ENCODE data around the gene USH1C. TPM values are rescaled to one million over a fixed set of nuclear protein-coding genes. Genes with fewer than 3 reads are reported as not detected.

Gene USH1C
- total RNA-seq, 2 donors from 2014 or later: not detected

- Mint-ChIP-seq H3K4me1 (no peaks in the 10 kb centered on the region), H3K4me3 (no peak overlapping the region), H3K36me3 (ENCODE audit: low read depth) (no peaks in the 10 kb centered on the region), H3K27me3 (peaks cover 38% of the 10 kb centered on the region), H3K9me3 (no peaks in the 10 kb centered on the region), H3K27ac (no peak overlapping the region)
- ATAC-seq (replicated peaks): no peak
Observed at GRCh38 chr11:17546240-17546639, 2.0 kb upstream of the USH1C start.

DNA sequence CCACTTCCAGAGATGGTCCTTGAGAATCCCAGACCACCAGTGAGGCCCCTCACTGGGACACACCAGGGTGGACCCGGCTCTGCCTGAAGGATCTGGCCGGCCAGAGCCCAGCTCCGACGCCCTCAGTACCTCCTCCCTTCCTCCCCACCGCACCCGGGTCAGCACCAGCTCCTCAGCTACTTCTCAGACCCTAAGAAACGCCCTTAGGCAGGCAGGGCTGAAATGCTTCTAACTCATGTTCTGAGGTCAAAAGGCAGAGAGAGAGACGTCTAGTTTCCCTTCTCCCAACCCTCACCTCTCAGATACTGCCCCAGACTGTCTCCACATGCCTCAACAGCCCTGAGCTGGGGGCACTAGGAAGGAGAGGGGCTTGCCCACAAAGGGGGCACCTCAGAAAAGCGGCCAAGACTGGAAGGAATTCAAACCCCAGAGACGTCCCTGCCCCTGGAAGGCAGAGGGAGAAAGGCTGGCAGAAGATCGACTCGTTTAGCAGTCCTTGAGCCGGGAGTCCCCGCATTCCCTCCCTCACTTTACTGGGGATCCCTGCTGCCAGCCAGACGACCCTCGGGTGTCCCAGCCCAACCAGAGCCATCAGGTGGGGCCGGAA lies 539 bp downstream of the USH1C start:
- no peaks in the 10 kb centered on the region for H3K4me1 Mint-ChIP-seq
- no peaks in the 10 kb centered on the region for H3K9me3 Mint-ChIP-seq
- H3K27ac Mint-ChIP-seq: no peak overlapping the region
- no peak for ATAC-seq (replicated peaks)
- H3K36me3 Mint-ChIP-seq (ENCODE audit: low read depth): no peaks in the 10 kb centered on the region
- peaks cover 33% of the 10 kb centered on the region for H3K27me3 Mint-ChIP-seq
- no peak overlapping the region for H3K4me3 Mint-ChIP-seq

GRCh38 chr11:17543041-17543440 lies 1.2 kb downstream of the USH1C start:
- Mint-ChIP-seq H3K36me3 (ENCODE audit: low read depth) (no peaks in the 10 kb centered on the region), H3K4me3 (no peak overlapping the region), H3K9me3 (no peaks in the 10 kb centered on the region), H3K27me3 (peaks cover 31% of the 10 kb centered on the region), H3K27ac (no peak overlapping the region), H3K4me1 (no peaks in the 10 kb centered on the region)
- no peak for ATAC-seq (replicated peaks)

GRCh38 chr11:17542249-17542648 lies 2.0 kb downstream of the USH1C start:
- Mint-ChIP-seq H3K9me3 (no peaks in the 10 kb centered on the region), H3K4me3 (no peak overlapping the region), H3K27ac (no peak overlapping the region), H3K4me1 (no peaks in the 10 kb centered on the region), H3K36me3 (ENCODE audit: low read depth) (no peaks in the 10 kb centered on the region), H3K27me3 (peaks cover 24% of the 10 kb centered on the region)
- ATAC-seq (replicated peaks): no peak

DNA sequence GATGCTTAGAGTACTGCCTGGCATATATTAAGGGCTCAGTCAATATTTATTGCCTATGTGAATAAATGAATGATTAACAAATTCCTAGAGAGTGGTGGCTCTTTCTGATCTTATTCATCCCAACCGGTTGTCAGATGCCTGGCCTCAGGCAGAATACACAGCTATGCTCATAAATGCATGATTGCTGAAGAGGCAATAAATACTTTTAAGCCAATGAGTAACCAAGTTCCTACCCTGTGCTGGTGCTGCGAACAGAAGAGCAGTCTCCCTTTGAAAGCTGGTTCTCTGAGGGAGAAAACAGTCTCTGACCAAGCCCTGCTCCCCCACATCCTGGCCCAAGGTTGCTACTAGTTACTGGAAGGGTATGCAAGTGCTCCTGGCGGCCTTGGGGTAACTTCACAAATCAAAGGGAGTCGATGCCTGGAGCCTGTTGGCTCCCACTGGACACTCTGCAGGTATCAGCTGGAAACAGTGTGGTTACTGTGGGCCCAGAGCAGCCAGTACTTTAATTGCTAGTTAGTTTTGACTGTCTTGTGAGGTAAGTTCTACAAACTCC lies 2.8 kb downstream of the USH1C start:
- H3K27ac Mint-ChIP-seq: no peak overlapping the region
- H3K36me3 Mint-ChIP-seq (ENCODE audit: low read depth): no peaks in the 10 kb centered on the region
- ATAC-seq (replicated peaks): no peak
- H3K4me3 Mint-ChIP-seq: no peak overlapping the region
- H3K9me3 Mint-ChIP-seq: no peaks in the 10 kb centered on the region
- peaks cover 16% of the 10 kb centered on the region for H3K27me3 Mint-ChIP-seq
- H3K4me1 Mint-ChIP-seq: no peaks in the 10 kb centered on the region

GRCh38 chr11:17540807-17541206 lies 3.4 kb downstream of the USH1C start:
- H3K36me3 Mint-ChIP-seq (ENCODE audit: low read depth): no peaks in the 10 kb centered on the region
- H3K4me1 Mint-ChIP-seq: no peaks in the 10 kb centered on the region
- no peak for ATAC-seq (replicated peaks)
- H3K9me3 Mint-ChIP-seq: no peaks in the 10 kb centered on the region
- H3K27me3 Mint-ChIP-seq: peaks cover 11% of the 10 kb centered on the region
- no peak overlapping the region for H3K27ac Mint-ChIP-seq
- H3K4me3 Mint-ChIP-seq: no peak overlapping the region

GRCh38 chr11:17538731-17539130 lies 5.5 kb downstream of the USH1C start:
- no peak for ATAC-seq (replicated peaks)
- no peak overlapping the region for H3K4me3 Mint-ChIP-seq
- no peaks in the 10 kb centered on the region for H3K4me1 Mint-ChIP-seq
- no peaks in the 10 kb centered on the region for H3K36me3 Mint-ChIP-seq (ENCODE audit: low read depth)
- no peak overlapping the region for H3K27ac Mint-ChIP-seq
- peaks cover 2% of the 10 kb centered on the region for H3K27me3 Mint-ChIP-seq
- no peaks in the 10 kb centered on the region for H3K9me3 Mint-ChIP-seq

GRCh38 chr11:17538054-17538453 lies 6.2 kb downstream of the USH1C start:
- ATAC-seq (replicated peaks): no peak
- Mint-ChIP-seq H3K9me3 (no peaks in the 10 kb centered on the region), H3K4me3 (no peak overlapping the region), H3K27ac (no peak overlapping the region), H3K36me3 (ENCODE audit: low read depth) (no peaks in the 10 kb centered on the region), H3K27me3 (no peaks in the 10 kb centered on the region), H3K4me1 (no peaks in the 10 kb centered on the region)

GRCh38 chr11:17537261-17537660 lies 7.0 kb downstream of the USH1C start:
- Mint-ChIP-seq H3K4me1 (no peaks in the 10 kb centered on the region), H3K36me3 (ENCODE audit: low read depth) (no peaks in the 10 kb centered on the region), H3K27ac (no peak overlapping the region), H3K27me3 (no peaks in the 10 kb centered on the region), H3K4me3 (no peak overlapping the region), H3K9me3 (no peaks in the 10 kb centered on the region)
- ATAC-seq (replicated peaks): no peak

DNA sequence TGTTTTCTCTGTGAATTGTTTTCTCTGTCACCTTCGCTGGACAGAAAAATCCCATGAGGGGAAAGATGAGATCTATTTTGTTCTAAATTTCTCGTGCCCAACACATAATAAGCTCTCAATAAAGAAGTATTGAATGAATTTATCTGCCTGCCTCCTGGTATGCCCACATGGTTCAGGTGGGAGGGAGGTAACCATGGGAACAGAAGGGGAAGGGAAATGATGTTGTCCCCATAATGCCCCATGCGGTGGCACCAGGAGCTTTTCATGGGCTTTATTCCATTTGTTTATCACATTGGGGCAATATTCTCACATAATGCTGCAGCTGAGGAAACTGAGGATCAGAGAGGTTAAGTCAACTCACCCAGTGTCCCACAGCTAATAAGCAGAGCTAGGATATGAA lies 8.7 kb downstream of the USH1C start:
- no peak overlapping the region for H3K4me3 Mint-ChIP-seq
- H3K4me1 Mint-ChIP-seq: no peaks in the 10 kb centered on the region
- H3K27ac Mint-ChIP-seq: no peak overlapping the region
- H3K27me3 Mint-ChIP-seq: peaks cover 4% of the 10 kb centered on the region
- H3K9me3 Mint-ChIP-seq: no peaks in the 10 kb centered on the region
- no peak for ATAC-seq (replicated peaks)
- no peaks in the 10 kb centered on the region for H3K36me3 Mint-ChIP-seq (ENCODE audit: low read depth)

GRCh38 chr11:17533778-17534415 lies 10.3 kb downstream of the USH1C start:
- no peak for ATAC-seq (replicated peaks)

DNA sequence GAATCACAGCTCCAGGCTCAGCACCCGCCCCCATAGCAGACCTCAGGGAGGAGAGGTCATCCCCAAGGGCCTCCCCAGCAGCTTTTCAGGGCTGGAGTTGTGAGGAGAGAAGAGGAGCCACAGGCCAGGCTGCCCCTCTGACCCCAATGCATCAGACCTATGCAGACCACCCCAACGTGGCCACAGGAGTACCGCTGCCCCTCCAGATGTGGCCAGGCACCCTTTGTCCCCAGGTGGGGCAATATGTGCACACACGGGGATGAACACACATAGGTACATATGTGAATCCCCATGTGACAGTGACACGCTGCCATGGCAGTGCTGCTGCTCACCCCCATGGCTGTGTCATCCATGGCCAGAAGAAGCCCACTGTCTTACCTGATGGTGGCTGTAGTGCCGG lies 10.9 kb downstream of the USH1C start:
- Mint-ChIP-seq H3K9me3 (no peaks in the 10 kb centered on the region), H3K27me3 (peaks cover 4% of the 10 kb centered on the region), H3K27ac (no peak overlapping the region), H3K4me1 (no peaks in the 10 kb centered on the region), H3K4me3 (no peak overlapping the region), H3K36me3 (ENCODE audit: low read depth) (no peaks in the 10 kb centered on the region)
- no peak for ATAC-seq (replicated peaks)

More at GRCh38 chr11:17533778-17534415, 10.3 kb downstream of the USH1C start:
- H3K4me3 Mint-ChIP-seq: no peak overlapping the region
- no peaks in the 10 kb centered on the region for H3K36me3 Mint-ChIP-seq (ENCODE audit: low read depth)
- no peaks in the 10 kb centered on the region for H3K4me1 Mint-ChIP-seq
- H3K27ac Mint-ChIP-seq: no peak overlapping the region
- H3K9me3 Mint-ChIP-seq: no peaks in the 10 kb centered on the region
- H3K27me3 Mint-ChIP-seq: peaks cover 4% of the 10 kb centered on the region

DNA sequence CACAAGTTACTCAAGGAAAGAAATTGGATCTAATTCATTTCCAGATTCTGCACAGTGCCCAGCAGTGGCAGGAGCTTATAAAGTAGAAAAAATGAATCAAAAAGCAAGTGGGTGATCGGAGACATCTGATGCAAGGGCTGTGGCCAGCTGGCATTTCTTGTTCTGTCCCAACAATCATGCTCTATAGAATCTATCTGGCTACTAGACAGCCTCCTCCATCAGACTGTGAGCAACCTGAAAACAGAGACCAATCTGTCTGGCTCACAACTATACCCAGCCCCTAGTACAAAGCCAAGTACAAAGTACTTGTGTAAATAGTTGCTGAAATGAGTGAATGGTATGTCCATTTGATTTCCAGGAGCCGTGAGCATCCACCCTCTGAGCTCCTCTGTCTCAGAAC lies 11.4 kb downstream of the USH1C start:
- H3K4me1 Mint-ChIP-seq: no peaks in the 10 kb centered on the region
- no peak for ATAC-seq (replicated peaks)
- peaks cover 4% of the 10 kb centered on the region for H3K27me3 Mint-ChIP-seq
- no peak overlapping the region for H3K27ac Mint-ChIP-seq
- no peaks in the 10 kb centered on the region for H3K36me3 Mint-ChIP-seq (ENCODE audit: low read depth)
- H3K9me3 Mint-ChIP-seq: no peaks in the 10 kb centered on the region
- H3K4me3 Mint-ChIP-seq: no peak overlapping the region

DNA sequence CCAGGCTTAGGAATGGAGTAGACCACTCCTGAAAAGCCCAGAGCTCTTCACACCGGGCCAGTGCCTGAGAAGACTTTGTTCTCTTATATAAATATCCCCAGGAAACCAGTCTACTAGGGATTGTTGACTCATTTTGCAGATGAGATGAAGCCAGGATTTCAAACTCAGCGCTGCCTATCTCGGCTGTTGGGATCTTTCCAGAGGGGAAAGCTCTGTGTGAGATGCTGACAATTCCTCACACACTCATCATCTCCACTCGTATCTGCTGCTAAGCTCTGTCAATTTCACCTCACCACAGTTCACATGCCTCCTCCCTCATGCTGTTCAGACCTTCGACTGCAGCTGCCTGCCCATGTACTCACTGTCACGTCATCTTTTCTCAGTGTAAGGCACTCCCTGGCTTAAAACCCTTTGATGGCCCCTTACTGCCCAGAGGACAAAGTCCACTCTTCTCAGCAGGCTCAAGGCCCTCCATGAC lies 12.5 kb downstream of the USH1C start:
- Mint-ChIP-seq H3K4me3 (no peak overlapping the region), H3K36me3 (ENCODE audit: low read depth) (no peaks in the 10 kb centered on the region), H3K27ac (no peak overlapping the region), H3K9me3 (no peaks in the 10 kb centered on the region), H3K27me3 (peaks cover 4% of the 10 kb centered on the region), H3K4me1 (no peaks in the 10 kb centered on the region)
- no peak for ATAC-seq (replicated peaks)

- no peaks in the 10 kb centered on the region for H3K4me1 Mint-ChIP-seq
- ATAC-seq (replicated peaks): no peak
- peaks cover 7% of the 10 kb centered on the region for H3K27me3 Mint-ChIP-seq
- no peak overlapping the region for H3K4me3 Mint-ChIP-seq
- no peaks in the 10 kb centered on the region for H3K36me3 Mint-ChIP-seq (ENCODE audit: low read depth)
- no peaks in the 10 kb centered on the region for H3K9me3 Mint-ChIP-seq
- no peak overlapping the region for H3K27ac Mint-ChIP-seq
Observed at GRCh38 chr11:17531071-17531600, 13.1 kb downstream of the USH1C start.

Data from activated T-helper 17 cell treated with anti-CD3 and anti-CD28 coated beads, Interleukin-2, amount 50 U/mL, for 72 hours (primary cell).